Stimulated activated CD8-positive, alpha-beta memory T cell treated with anti-CD3 and anti-CD28 coated beads, Interleukin-12 subunit alpha, Interleukin-12 subunit beta, amount 100 ng/mL, for 24 hours (primary cell): Measurements from ENCODE around the gene SYT8.
A peak's percentile ranks its signal among the peaks of the same experiment; 100 is the strongest.

Source experiments
- DNase-seq: peaks from one replicate; pipeline ENCODE4 v3.0.0-alpha.2; 2020; ENCODE audit errors: extremely low read depth

SYT8 gene

DNA sequence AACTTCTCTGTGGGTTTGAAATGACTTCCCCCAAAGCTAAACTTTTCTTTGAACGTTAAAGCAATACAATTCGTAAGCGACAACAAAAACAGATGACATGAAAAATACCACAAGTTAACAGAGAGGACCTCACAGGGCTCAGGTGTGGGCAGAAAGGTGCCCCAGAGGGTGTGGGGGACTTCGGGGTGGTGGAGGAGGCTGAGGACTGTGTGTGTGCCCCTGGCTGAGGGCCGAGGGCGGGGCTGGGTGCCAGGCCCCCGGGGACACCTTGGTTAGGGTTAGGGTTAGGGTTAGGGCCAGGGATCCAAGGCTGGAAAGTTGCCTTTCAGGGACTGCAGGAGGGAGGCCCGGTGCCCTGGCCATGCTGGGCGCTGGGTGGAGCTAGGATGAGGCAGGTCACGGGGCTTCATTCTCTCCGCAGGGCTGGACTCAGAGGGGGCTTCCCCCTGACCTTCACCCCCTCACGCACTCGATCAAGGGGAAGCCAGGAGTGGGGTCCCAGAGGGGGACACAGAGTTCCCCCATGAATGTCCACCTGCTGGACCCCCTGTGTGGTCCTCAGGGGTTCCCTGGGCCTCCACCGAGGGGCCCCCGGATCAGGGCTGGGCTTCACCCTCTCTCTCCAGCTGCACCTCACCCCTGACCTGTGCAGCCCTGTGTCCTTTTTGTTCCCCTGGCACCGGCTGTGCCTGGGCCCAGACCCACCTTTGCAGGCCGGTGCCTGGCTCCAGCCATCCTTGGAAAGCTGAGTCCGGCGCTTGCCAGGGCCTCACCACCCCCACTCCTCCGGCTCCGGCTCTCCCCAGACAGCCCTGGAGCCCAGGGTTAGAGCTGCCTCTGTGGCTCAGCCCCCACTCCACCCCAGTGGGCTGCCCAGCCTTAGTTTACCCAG is 11.0 kb downstream of the SYT8 start:
- DNase-seq, result no peak

- DNase-seq, result no peak
Observed at GRCh38 chr11:1846453-1846932, 11.7 kb downstream of the SYT8 start.

- DNase-seq, result no peak
Observed at GRCh38 chr11:1847006-1847735, 12.4 kb downstream of the SYT8 start.

- DNase-seq, result no peak
Observed at GRCh38 chr11:1847926-1848639, 13.3 kb downstream of the SYT8 start.

- no peak for DNase-seq
Observed at GRCh38 chr11:1848640-1849430, 14.0 kb downstream of the SYT8 start.

GRCh38 chr11:1851468-1852180 is 16.8 kb downstream of the SYT8 start:
- no peak for DNase-seq

DNA sequence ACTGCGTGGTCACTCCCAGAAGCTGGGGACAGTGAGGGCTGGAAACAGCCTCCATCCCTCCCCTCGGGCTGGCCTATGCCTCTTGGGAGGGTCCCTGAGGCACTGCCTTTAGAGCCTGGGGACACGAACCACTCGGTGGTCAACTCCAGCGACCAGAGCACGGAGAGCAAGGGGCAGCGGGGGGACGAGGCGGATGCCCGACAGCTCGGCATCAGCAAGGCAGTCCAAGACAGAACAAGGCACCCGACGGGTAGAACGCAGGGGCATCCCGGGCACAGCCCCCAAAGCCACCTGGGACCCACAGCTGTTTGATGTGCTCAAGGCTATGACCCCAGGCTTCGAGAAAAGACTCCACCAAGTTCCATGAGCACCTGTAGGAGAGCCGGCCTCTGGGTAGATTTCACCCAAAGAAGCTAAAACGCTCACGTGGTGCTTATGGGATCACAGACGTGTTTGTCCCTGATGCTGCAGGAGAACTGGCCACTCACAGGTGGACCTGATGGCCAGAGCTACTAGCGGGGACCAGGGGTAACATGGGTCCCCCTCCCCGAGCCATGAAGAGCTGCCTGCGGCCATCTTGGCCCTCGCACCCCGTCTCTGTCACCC is 17.6 kb downstream of the SYT8 start:
- DNase-seq, result no peak

DNA sequence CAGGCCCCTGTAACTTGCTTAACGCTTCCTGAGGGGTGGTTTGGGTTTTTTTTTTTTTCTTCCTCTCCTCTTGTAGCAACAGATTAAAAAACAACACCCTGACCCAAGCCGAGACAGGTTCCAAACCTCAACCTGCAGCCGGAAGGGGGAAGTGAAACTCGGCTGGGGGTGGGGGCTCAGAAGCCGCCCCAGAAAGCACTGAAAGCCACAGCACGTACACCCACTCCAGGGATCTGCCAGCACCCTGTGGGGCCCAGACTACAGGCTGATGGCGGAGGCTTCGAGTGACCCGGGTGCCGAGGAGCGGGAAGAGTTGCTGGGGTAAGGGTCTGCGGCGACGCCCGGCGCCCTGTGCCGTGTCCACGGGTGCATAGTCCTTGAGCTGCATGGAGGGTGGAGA is 18.1 kb downstream of the SYT8 start, which contains the start of gene LSP1:
Gene LSP1 (plus strand): TSS at position 208 of the 400 bp plus-strand sequence. CDS start 61 bp downstream, at position 269.
- DNase-seq, result peak; percentile 49

GRCh38 chr11:1853376-1854131 is 18.8 kb downstream of the SYT8 start:
- DNase-seq, result no peak

DNA sequence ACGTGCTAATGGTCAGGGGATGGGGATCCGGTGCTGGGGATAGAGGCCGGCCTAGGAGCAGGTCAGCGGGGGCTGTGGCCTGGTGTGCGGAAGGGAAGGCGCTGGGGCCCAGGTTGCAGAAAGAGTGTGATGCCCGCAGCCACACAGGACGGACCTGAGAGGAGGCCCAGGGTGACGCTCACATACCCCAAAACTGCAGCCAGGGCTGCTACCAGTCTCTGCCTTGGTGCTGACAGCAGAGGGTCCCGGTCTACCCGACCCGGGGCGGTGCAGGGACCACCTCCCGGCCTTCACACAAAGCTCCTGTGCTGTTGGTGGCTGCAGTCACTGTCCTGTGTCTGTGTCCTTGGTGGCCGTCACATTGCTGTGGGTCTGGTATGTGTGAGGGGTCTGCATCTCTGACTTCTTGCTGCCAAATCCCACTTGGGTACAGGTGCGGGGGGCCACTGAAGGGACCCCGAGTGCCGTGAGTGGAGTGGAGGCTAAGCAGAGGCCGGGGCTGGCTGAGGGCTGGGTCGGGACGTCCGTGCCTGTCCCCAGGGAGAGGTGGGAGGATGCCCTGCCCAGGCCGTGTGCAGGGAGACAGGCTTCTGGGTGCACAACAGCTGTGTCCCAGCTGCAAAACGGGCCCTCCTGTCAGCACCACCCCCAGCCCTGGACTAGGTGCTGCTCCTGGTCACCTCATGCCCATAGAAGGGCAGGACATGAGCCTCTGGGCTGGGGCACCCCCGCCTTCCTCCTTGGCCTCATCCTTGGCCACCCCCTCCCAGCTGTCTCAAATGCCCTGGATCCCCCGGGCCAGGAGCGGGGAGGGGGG is 19.6 kb downstream of the SYT8 start:
- no peak for DNase-seq

DNA sequence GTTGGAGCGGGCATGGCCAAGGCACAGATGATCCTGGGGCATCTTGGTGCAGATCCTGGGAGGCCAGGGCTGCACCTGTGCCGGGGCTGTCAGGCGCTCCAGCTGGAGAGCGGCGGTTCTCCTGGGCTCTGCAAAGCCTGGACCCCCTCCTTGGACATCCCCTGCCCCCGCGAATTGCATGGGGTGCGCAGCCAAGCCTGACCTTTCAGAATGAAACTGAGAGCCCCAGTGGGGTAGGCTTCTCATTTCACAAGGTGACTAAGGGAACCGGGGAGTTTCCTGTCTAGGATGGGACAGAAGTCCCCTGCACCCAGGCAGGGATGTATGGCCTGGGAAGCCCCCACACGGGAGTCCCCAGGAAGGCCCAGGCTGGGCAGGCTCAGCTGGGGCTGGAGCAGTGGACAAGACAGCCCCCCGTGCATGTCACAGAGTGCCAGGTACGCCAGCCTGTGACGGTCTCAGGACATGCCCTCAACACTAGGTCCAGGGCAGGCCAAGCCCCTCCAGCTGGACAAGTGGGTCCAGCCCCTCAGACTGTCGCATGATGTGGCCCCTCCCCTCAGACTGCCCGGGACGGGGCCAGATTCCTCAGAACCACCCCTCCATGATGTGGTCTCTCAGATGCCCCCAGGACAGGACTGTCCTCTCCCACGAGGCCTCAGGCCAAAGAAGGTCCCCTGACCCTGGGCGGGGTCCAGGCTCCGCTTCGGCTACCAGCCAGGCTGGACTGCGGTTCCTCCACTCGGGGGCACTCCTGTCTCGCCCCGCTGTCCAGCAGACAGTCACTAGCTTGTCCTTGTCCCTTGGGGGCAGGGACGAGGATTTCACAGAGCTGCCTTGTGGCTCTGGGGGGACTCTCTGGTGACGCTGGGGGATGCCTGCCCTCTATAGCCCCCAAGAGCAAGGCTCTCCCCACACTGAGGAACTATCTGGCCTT is 20.4 kb downstream of the SYT8 start:
- no peak for DNase-seq

GRCh38 chr11:1855886-1856265 is 21.1 kb downstream of the SYT8 start:
- no peak for DNase-seq

DNA sequence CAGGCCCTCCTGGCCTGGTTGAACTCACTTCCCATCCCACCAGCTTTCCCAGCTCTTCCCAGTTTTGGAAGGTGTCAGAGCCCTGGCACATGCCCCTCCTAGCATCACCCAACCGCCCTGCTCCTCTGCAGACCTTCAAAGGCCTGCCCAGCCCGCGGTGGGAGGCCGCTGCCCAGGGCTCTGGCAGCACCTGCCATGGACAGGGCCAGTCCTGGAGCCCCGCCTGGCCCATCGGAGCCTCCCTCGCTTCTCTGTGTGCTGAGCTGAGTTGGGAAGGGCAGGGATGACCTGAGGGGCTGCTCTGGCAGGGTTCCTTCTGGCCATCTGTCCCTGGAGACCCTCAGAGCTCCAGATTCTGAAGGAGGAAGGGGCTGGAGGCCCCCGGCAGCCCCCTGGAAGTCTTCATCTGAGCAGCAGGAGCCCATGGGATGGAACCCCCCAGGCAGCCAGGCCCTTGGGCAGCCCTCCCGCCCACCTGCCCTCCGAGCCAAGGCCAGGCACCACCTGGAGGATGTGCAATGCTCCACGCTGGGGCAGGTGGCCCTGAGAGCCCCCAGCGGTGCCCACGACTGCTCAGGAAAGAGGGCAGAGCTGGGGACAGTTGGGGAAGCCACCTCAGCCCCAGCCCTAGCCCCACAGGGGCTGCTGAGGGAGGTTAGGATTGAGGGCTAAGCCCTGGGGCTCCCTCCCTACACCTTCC is 21.7 kb downstream of the SYT8 start:
- no peak for DNase-seq

DNA sequence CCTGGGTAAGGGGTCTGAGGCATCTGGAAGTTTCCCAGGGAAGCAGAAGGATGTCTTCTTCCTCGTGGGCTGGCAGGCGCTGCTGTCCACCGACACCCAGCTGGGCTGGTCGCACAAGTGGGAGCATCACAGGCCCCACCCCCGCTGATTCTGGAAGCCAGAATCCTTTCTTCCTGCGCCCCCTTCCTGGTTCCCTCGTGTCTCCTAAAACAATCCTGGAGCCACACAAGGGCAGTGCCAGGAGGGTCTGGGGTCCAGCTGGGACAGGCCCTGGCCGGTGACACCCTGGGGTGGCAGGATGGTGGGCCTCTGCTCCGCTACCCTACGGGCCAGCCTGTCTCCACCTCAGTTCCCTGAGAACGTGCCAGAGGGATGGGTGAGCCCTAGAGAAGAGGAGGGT is 22.3 kb downstream of the SYT8 start:
- no peak for DNase-seq

- no peak for DNase-seq
Observed at GRCh38 chr11:1858154-1858553, 23.4 kb downstream of the SYT8 start.

- DNase-seq, result no peak
Observed at GRCh38 chr11:1858576-1858975, 23.8 kb downstream of the SYT8 start.

DNA sequence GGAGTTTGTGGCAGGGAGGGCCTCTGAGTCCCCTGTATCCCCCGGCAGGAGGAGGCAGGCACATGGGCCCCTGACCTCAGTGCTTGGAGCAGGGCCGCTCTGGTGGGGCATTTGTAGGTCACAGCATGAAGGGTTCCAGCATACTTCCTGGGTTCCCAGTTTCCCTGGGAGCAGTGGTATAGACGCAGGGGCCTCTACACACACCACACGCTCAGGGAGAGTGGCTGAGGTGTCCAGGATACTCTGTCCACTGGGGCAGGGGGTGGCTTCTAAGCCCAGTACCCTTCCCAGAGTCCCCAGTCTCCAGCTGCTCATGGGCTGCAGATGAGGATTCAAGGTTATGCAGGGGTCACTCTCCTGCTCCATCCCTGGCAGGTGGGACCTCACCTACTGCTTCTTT is 24.2 kb downstream of the SYT8 start:
- DNase-seq, result no peak
